ENCODE data around the gene TEX2.

Gene TEX2

DNA sequence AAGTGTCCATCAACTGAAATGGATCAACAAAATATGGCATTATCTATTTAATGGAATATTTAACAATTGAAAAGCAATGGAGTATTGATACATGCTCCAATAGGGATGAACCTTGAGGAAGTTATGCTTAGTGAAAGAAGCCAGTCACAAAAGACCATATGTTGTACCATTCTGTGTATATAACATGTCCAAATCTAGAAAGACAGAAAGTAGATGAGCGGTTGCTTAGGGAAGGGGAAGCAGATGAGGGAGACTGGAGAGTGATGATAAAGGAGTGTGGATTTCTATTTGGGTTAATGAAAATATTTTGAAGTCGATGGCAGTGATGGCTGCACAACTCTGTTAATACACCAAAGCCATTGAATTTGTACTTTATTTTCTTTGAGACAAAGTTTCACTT lies 124.6 kb downstream of the TEX2 start:
- no peak overlapping the region for H3K4me2 ChIP-seq (ENCODE audit: low read length)
- H3K4me1 ChIP-seq: no peaks in the 10 kb centered on the region
- no peak overlapping the region for H3K4me3 ChIP-seq (ENCODE audit: low read depth, low read length)
- no peaks in the 10 kb centered on the region for H3K9me3 ChIP-seq (ENCODE audit: control insufficient read depth, low read length)
- TF ChIP-seq, protein P1, sequence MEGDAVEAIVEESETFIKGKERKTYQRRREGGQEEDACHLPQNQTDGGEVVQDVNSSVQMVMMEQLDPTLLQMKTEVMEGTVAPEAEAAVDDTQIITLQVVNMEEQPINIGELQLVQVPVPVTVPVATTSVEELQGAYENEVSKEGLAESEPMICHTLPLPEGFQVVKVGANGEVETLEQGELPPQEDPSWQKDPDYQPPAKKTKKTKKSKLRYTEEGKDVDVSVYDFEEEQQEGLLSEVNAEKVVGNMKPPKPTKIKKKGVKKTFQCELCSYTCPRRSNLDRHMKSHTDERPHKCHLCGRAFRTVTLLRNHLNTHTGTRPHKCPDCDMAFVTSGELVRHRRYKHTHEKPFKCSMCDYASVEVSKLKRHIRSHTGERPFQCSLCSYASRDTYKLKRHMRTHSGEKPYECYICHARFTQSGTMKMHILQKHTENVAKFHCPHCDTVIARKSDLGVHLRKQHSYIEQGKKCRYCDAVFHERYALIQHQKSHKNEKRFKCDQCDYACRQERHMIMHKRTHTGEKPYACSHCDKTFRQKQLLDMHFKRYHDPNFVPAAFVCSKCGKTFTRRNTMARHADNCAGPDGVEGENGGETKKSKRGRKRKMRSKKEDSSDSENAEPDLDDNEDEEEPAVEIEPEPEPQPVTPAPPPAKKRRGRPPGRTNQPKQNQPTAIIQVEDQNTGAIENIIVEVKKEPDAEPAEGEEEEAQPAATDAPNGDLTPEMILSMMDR (IDR thresholded peaks at IDR 0.05): no peak
- no peaks in the 10 kb centered on the region for H3K79me2 ChIP-seq
- H3K27ac ChIP-seq: no peak overlapping the region
- no peak overlapping the region for H3K9ac ChIP-seq
- H3K27me3 ChIP-seq (ENCODE audit: control insufficient read depth, insufficient read depth, low read length): no peaks in the 10 kb centered on the region
- H3K36me3 ChIP-seq (ENCODE audit: control insufficient read depth, insufficient read depth, low read length): no peaks in the 10 kb centered on the region
- no peak overlapping the region for H2AFZ ChIP-seq

DNA sequence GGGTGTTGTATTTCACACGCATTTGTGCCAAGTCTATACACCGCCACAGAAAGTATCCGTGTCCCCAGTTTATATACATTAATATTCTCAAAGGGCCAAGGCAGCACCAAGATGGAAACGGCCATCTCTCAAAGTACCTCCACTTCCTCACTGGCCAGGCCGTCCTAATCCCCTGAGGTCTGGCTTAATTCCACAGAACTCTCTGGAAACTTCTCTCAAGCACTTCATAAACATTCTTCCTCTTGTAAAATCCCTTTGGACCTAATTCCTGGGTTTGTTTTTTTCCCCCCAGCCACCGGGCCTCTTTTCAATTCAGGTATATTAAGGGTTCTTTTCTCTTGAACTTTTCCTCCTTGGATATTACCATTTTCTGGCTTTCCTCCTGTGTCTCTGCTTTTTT lies 128.1 kb downstream of the TEX2 start:
- H2AFZ ChIP-seq: no peak overlapping the region
- no peak overlapping the region for H3K4me2 ChIP-seq (ENCODE audit: low read length)
- H3K4me1 ChIP-seq: no peaks in the 10 kb centered on the region
- no peaks in the 10 kb centered on the region for H3K9me3 ChIP-seq (ENCODE audit: control insufficient read depth, low read length)
- H3K27me3 ChIP-seq (ENCODE audit: control insufficient read depth, insufficient read depth, low read length): no peaks in the 10 kb centered on the region
- H3K36me3 ChIP-seq (ENCODE audit: control insufficient read depth, insufficient read depth, low read length): no peaks in the 10 kb centered on the region
- no peaks in the 10 kb centered on the region for H3K79me2 ChIP-seq
- TF ChIP-seq, protein P1 (IDR thresholded peaks at IDR 0.05): no peak
- no peak overlapping the region for H3K4me3 ChIP-seq (ENCODE audit: low read depth, low read length)
- no peak overlapping the region for H3K9ac ChIP-seq
- H3K27ac ChIP-seq: no peak overlapping the region

DNA sequence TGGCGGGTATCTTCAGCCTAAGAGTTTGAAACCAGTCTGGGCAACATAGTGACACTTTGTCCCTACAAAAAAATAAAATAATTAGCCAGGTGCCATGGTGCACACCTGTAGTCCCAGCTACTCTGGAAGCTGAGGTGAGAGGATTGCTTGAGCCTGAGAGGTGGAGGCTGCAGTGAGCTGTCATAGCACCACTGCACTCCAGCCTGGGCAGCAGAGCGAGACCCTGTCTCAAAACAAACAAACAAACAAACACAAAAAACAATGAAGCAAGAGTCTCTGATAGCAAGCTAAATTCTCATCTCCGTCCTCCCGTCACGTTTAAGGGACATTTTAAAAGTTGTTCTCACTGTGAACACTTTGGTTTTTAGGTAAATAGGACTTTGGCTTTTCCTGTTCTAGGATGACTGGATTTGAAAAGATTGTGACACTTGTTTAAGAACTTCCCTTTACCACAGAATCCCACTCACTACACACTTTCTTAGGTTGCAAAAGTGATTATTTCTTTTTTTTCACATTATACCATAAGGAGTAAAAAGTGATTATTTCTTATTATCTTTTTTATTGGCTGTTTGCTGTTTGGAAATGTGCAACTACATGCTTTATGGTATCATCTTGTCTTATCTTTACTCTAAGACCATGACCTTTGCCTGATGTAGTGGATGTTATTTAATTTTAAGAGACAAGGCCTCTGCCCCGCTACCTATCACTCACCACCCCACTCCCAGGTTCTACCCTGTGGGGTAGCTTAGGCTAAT lies 128.7 kb downstream of the TEX2 start:
- no peak overlapping the region for H3K4me2 ChIP-seq (ENCODE audit: low read length)
- no peaks in the 10 kb centered on the region for H3K27me3 ChIP-seq (ENCODE audit: control insufficient read depth, insufficient read depth, low read length)
- no peak overlapping the region for H3K27ac ChIP-seq
- H3K4me1 ChIP-seq: no peaks in the 10 kb centered on the region
- no peaks in the 10 kb centered on the region for H3K9me3 ChIP-seq (ENCODE audit: control insufficient read depth, low read length)
- no peak overlapping the region for H2AFZ ChIP-seq
- no peak overlapping the region for H3K9ac ChIP-seq
- TF ChIP-seq, protein P1 (IDR thresholded peaks at IDR 0.05): no peak
- no peak overlapping the region for H3K4me3 ChIP-seq (ENCODE audit: low read depth, low read length)
- H3K79me2 ChIP-seq: no peaks in the 10 kb centered on the region
- no peaks in the 10 kb centered on the region for H3K36me3 ChIP-seq (ENCODE audit: control insufficient read depth, insufficient read depth, low read length)

DNA sequence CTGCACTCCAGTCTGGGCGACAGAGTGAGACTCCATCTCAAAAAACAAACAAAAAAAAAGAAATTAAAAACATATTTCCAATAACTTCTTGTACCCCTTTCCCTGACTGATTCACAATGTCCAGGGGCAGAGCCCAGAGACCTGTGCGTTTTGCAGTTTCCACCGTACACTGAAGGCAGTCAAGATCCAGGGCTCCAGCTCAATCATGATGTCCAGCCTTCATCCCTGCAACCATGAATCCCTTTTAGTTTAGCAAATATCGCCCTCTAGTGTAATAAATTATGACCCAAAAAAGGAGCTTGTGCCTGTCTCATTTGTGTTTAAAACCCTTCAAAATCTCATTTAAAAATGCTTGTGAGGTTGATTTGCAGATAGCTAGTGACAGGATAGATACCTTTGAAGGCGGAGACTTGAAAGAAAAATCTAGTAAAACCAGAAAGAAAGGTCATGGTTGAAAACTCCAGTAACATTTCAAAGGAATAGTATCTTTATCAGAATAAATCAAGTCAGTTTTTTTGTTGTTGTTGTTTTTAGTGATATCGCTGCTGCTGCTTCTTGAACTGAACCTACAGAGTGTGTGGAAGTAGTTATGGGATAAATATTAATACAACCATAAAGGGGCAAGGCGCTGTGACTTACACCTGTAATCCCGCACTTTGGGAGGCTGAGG lies 129.4 kb downstream of the TEX2 start:
- Histone ChIP-seq H3K27ac (no peak overlapping the region), H2AFZ (no peak overlapping the region), H3K79me2 (no peaks in the 10 kb centered on the region), H3K27me3 (ENCODE audit: control insufficient read depth, insufficient read depth, low read length) (no peaks in the 10 kb centered on the region), H3K9ac (no peak overlapping the region), H3K4me2 (ENCODE audit: low read length) (no peak overlapping the region), H3K36me3 (ENCODE audit: control insufficient read depth, insufficient read depth, low read length) (no peaks in the 10 kb centered on the region), H3K4me3 (ENCODE audit: low read depth, low read length) (no peak overlapping the region), H3K9me3 (ENCODE audit: control insufficient read depth, low read length) (no peaks in the 10 kb centered on the region), H3K4me1 (peaks cover 4% of the 10 kb centered on the region)
- TF ChIP-seq, protein P1 (IDR thresholded peaks at IDR 0.05): peak; percentile 78
